Stromal cell of bone marrow (primary cell): Measurements from ENCODE around the gene STX8.
"Not testable (repeated sequence)": the region's sequence is repeated elsewhere in the genome, so short reads cannot be mapped to it uniquely, and the experiment has no call there.

Experiments
- DNase-seq: peaks from one replicate; pipeline ENCODE4 v3.0.0-alpha.2; 2012; ENCODE audit warnings: low read depth

The STX8 gene

GRCh38 chr17:9498490-9498889, 77.1 kb downstream of the STX8 start:
- no peak for DNase-seq

DNA sequence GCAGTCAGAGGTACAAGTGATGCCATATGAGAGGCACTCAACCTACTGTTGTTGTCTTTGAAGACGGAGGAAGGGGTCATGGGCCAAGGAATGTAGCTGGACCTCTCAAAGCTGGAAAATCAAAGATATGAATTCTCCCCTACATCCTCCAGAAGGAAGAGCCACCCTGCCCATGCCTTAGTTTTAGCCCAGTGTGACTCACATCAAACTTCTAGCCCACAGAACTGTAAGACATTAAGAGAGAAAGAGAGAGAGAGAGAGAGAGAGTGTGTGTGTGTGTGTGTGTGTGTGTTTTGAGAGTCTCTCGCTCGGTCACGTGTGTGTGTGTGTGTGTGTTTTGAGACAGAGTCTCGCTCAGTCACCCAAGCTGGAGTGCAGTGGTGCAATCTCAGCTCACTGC, 87.1 kb downstream of the STX8 start:
- no peak for DNase-seq

DNA sequence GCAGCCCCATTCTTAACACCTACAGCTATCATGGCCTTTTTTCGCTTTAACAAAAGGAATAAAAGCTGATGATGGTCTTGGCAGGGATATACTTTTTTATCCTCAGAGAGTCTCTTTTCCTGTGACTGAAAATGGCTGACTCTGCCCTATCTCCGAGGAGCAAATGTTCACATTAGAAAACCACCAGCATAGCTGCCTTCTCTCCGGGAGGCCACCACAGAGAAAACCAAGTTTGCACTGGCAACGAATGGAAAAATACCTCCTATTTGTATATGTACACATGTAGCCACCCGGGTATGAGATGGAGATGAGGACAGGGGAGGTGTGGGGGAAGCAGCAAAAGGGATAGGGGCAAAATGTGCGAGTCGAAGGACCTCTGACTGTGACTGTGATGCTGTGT, 88.2 kb downstream of the STX8 start:
- DNase-seq = no peak

- no peak for DNase-seq
Observed at GRCh38 chr17:9484789-9485188, 90.8 kb downstream of the STX8 start.

- DNase-seq = no peak
Observed at GRCh38 chr17:9479964-9480363, 95.7 kb downstream of the STX8 start.

DNA sequence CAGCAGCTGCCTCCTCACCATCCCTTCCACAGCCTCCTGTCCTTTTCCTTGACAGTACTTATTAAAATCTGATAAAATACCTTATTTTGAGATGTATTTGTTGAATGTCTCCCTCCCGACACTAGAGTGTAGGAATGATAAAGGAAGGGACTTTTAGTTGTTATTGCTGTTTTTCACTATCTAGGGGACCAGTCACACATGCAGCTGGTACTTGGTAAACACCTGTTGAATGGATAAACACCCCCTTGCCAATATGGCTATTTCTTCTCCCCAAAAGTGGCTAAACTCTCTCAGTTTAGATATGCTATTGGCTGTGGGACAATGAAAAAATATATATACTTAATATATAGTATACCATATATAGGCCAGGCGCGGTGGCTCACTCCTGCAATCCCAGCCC, 96.7 kb downstream of the STX8 start:
- no peak for DNase-seq

GRCh38 chr17:9475101-9475658, 100.4 kb downstream of the STX8 start:
- no peak for DNase-seq

GRCh38 chr17:9473711-9474110, 101.9 kb downstream of the STX8 start:
- DNase-seq = no peak

DNA sequence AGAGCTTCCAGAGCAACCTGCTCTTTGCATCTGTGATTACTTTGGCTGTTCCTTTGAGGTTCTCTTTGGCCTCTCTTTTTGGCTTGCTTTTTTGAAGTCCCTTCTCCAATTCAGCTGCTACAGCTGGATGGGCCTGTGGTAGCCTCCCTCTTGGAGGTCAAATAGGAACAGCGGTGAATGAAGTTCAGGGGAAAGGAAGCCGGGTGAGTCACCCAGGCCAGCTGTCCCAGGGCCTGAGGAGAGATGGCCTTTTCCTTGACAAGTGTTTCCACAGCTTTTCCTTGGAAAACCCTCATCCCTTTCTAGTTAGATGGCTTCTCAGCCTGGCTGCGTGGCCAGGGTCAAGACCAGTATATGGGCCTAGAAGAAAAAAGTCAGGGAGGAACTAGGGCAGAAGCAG, 103.1 kb downstream of the STX8 start:
- DNase-seq = no peak

GRCh38 chr17:9472094-9472493, 103.5 kb downstream of the STX8 start:
- DNase-seq = no peak

GRCh38 chr17:9470171-9470570, 105.4 kb downstream of the STX8 start:
- no peak for DNase-seq

GRCh38 chr17:9468937-9469336, 106.7 kb downstream of the STX8 start:
- DNase-seq = no peak

DNA sequence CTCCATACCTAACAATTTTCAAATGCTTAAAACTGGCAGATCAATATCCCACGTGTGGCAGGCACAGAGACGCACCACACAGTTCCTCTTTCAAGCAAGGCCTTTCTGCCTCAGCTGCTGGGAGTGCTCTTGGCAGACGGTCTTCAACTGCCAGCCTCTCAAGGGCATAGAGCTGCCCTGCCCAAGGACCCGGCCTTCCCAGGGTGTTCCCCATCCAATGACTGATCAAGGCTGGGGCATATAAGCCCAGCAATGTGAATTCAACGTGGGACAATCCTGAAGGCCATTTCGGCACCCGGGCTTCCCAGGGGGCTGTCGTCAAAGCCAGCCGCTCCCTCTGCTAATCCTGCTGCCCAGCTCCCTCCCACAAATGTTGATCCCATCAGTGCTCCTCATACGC, 107.1 kb downstream of the STX8 start:
- DNase-seq = no peak

GRCh38 chr17:9467518-9467917, 108.1 kb downstream of the STX8 start:
- no peak for DNase-seq

DNA sequence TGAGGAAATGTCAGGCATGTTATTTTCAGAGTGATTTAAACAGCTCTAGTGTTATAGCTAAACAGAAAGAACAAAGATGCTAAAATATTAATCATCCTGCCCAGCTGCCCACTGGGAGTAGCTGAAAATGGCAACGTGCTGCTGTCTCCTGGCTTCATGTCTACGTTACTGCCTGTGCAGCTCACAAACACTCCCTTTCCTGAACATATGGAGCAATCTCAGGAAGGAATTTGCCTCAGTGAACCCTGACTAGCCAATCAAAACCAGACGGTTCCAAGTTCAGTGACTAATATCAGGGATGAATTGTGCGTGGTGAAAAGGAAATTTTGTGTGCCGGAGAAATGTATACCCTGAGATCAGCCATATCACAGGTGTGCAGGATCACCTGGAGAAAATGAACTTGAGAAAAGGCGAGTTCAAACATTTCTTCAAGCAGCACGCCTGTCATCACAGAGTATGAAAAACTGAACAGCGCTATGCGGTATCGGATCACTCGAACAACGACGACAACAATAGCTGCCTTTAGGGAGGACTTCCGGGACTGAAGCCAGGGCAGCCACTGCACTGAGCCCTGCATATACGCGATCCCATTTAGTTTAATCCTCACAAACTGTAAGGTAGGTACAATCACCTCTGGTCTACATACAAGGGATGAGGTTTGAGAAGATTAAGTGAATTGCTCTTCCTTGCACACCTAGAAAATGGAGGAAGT, 110.3 kb downstream of the STX8 start:
- DNase-seq = peak; percentile 33

DNA sequence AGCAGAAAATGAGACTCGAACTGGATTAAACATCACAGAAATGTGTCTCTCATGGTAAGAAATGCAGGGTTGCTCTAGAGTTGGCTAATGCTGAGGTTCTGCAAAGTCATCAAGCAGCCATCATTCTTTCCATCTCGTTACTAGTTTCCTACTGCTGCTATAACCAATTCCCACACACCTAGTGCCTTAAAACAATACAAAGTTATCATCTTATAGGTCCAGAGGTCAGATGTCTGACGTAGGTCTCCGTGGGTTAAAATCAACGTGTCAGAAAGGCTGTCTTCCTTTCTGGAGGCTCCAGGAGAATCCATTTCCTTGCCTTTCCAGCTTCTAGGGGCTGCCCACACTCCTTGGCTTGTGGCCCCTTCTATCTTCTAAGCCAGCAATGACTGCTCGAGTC, 118.6 kb downstream of the STX8 start:
- no peak for DNase-seq

DNA sequence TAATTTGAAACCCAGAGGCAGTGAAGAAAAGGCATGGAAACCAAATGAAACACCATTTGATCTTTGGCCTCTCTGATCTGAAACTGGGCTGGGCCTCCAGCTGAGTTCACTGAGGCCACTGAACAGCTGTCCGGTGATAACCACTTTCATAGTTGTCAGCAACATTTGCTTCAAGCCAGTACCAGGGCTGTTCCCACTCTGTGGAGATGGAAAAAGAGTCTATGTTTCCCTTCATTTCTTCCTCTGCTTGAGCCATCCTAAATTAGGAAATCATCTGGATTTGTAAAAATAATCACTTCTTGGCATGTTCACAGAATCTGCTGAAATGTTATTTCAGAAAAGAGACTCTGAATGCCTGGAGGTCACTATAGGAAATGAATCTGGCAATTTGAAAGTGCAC, 119.3 kb downstream of the STX8 start:
- DNase-seq = no peak

GRCh38 chr17:9451934-9452333, 123.7 kb downstream of the STX8 start:
- no peak for DNase-seq

GRCh38 chr17:9447298-9447697, 128.3 kb downstream of the STX8 start:
- not testable (repeated sequence) for DNase-seq

- no peak for DNase-seq
Observed at GRCh38 chr17:9446528-9446927, 129.1 kb downstream of the STX8 start.

GRCh38 chr17:9445424-9445823, 130.2 kb downstream of the STX8 start:
- no peak for DNase-seq

- no peak for DNase-seq
Observed at GRCh38 chr17:9444687-9445086, 130.9 kb downstream of the STX8 start.

GRCh38 chr17:9443811-9444210, 131.8 kb downstream of the STX8 start:
- DNase-seq = no peak

- DNase-seq = no peak
Observed at GRCh38 chr17:9439851-9440250, 135.8 kb downstream of the STX8 start.
